ENCODE data around the gene ABCA9.

Gene ABCA9

GRCh38 chr17:69018022-69018615 is 42.6 kb downstream of the ABCA9 start:
- POLR2A ChIA-PET, result no interaction called here
- no peak overlapping the region for H3K27ac ChIP-seq (ENCODE audit: extremely low read depth, low read depth, low read length)
- no peaks in the 10 kb centered on the region for H3K9me3 ChIP-seq (ENCODE audit: control insufficient read depth, insufficient read depth, low read depth, low read length)
- H3K36me3 ChIP-seq (ENCODE audit: control insufficient read depth in 2 of 2, insufficient read depth in 1 of 2, low read length in 2 of 2), result no peaks in the 10 kb centered on the region
- no peak for TF ChIP-seq ZNF530 (tag by site-specific recombination; IDR thresholded peaks at IDR 0.05; ENCODE audit: low read depth)
- no peak for TF ChIP-seq ZNF184 (tag by site-specific recombination; IDR thresholded peaks at IDR 0.05)
- TF ChIP-seq ZBTB44 (tag by site-specific recombination; IDR thresholded peaks at IDR 0.05), result no peak
- no peak for TF ChIP-seq ZNF391 (tag by site-specific recombination; IDR thresholded peaks at IDR 0.05; ENCODE audit: borderline replicate concordance, low read depth)
- no peak for TF ChIP-seq ELK4 (IDR thresholded peaks at IDR 0.05; ENCODE audit: borderline replicate concordance, low read depth, low read length)
- no peak for TF ChIP-seq ZNF202 (tag by site-specific recombination; IDR thresholded peaks at IDR 0.05; ENCODE audit: borderline replicate concordance)
- no peak for TF ChIP-seq ZNF645 (tag by site-specific recombination; IDR thresholded peaks at IDR 0.05)
- TF ChIP-seq ZNF555 (tag by site-specific recombination; conservative IDR thresholded peaks at IDR 0.05), result no peak
- no peak for TF ChIP-seq IKZF3 (tag by site-specific recombination; IDR thresholded peaks at IDR 0.05)
- TF ChIP-seq ZNF324 (tag by site-specific recombination; IDR thresholded peaks at IDR 0.05), result no peak
- TF ChIP-seq ZNF513 (tag by site-specific recombination; IDR thresholded peaks at IDR 0.05), result no peak
- TF ChIP-seq ZFHX2 (tag by site-specific recombination; conservative IDR thresholded peaks at IDR 0.05), result no peak
- no peak for TF ChIP-seq OVOL3 (tag by site-specific recombination; IDR thresholded peaks at IDR 0.05)
- TF ChIP-seq ZNF394 (tag by site-specific recombination; IDR thresholded peaks at IDR 0.05; ENCODE audit: borderline replicate concordance), result no peak
- CTCF ChIA-PET, result interaction anchor here (0.6 kb wide), 1 partner anchor 960 kb away, joined by 3 read pairs; no protein-coding TSS in a partner anchor
- no peak overlapping the region for H3K4me3 ChIP-seq (ENCODE audit: low read depth, low read length)
- H3K4me1 ChIP-seq (ENCODE audit: control insufficient read depth, insufficient read depth, low read length), result no peaks in the 10 kb centered on the region

GRCh38 chr17:69015631-69016030 is 45.1 kb downstream of the ABCA9 start:
- Histone ChIP-seq H3K4me3 (ENCODE audit: low read depth, low read length) (no peak overlapping the region), H3K4me1 (ENCODE audit: control insufficient read depth, insufficient read depth, low read length) (no peaks in the 10 kb centered on the region), H3K36me3 (ENCODE audit: control insufficient read depth in 2 of 2, insufficient read depth in 1 of 2, low read length in 2 of 2) (no peaks in the 10 kb centered on the region), H3K27ac (ENCODE audit: extremely low read depth, low read depth, low read length) (no peak overlapping the region), H3K9me3 (ENCODE audit: control insufficient read depth, insufficient read depth, low read depth, low read length) (no peaks in the 10 kb centered on the region)
- POLR2A ChIA-PET, result no interaction called here
- CTCF ChIA-PET, result no interaction called here
- TF ChIP-seq TCF7L2 (IDR thresholded peaks at IDR 0.05; ENCODE audit: borderline replicate concordance, low read depth, low read length) (no peak), ZNF624 (tag by site-specific recombination; IDR thresholded peaks at IDR 0.05) (no peak), PRDM2 (tag by site-specific recombination; IDR thresholded peaks at IDR 0.05; ENCODE audit: borderline replicate concordance) (no peak), KLF7 (tag by site-specific recombination; IDR thresholded peaks at IDR 0.05; ENCODE audit: borderline replicate concordance) (no peak), ZNF146 (tag by site-specific recombination; IDR thresholded peaks at IDR 0.05) (no peak), ZFP41 (tag by site-specific recombination; IDR thresholded peaks at IDR 0.05; ENCODE audit: borderline replicate concordance) (no peak), ATF2 (tag by site-specific recombination; IDR thresholded peaks at IDR 0.05; ENCODE audit: low read depth) (no peak), GFI1B (tag by site-specific recombination; IDR thresholded peaks at IDR 0.05) (no peak)
